H1 (cell line): ENCODE measurements around the gene HSPA4L. TPM values are rescaled to one million over a fixed set of nuclear protein-coding genes. Genes with fewer than 3 reads are reported as not detected.

Experiments
- CTCF ChIA-PET: fragments of 300-600 bp; sonication (Branson Sonifier 250); formaldehyde crosslinking; loops from one replicate; lab custom pipeline; 2021; ENCODE audit not compliant: partially characterized antibody; lab: Charles Lee
- POLR2A ChIA-PET: fragments of 300-600 bp; sonication (Branson Sonifier 250); formaldehyde crosslinking; loops from one replicate; lab custom pipeline; 2021; ENCODE audit warnings: inconsistent platforms; ENCODE audit not compliant: partially characterized antibody; lab: Charles Lee
- DNase-seq, 2 experiments: peaks; one replicate each; pipeline versions ENCODE4 v3.0.0 to v3.0.0-alpha.2; 2010 to 2022; ENCODE audit warnings: low spot score in 2 of 2, low read depth in 1 of 2, mixed read lengths in 1 of 2
- FAIRE-seq: peaks from 2 replicates; lab custom pipeline; 2011; peaks lifted over from hg19 to GRCh38; lab: Jason Lieb, UNC
- H2AFZ ChIP-seq: 2 replicates; pipeline ENCODE4 v1.8.1; 2012; ENCODE audit warnings: low read length, inconsistent platforms
- H2AK5ac ChIP-seq: 2 replicates; pipeline ENCODE4 v1.6.1; 2013; ENCODE audit warnings: low read depth, low read length
- H2BK120ac ChIP-seq: replicated peaks from 2 replicates; pipeline ENCODE3; 2013; ENCODE audit warnings: low read depth, low read length, inconsistent platforms
- H2BK12ac ChIP-seq: 2 replicates; pipeline ENCODE4 v1.6.1; 2013; ENCODE audit warnings: low read depth, low read length
- H2BK15ac ChIP-seq: 2 replicates; pipeline ENCODE4 v1.6.1; 2013; ENCODE audit warnings: low read length
- H2BK20ac ChIP-seq: 2 replicates; pipeline ENCODE4 v1.6.1; 2013; ENCODE audit warnings: low read length
- H2BK5ac ChIP-seq: 2 replicates; pipeline ENCODE4 v1.6.1; 2013; ENCODE audit warnings: low read depth, low read length
- H3K14ac ChIP-seq: 2 replicates; pipeline ENCODE4 v1.6.1; 2013; ENCODE audit warnings: inconsistent platforms; ENCODE audit not compliant: insufficient read length
- H3K18ac ChIP-seq: 2 replicates; pipeline ENCODE4 v1.6.1; 2013; ENCODE audit warnings: low read length; ENCODE audit errors: extremely low read depth
- H3K23ac ChIP-seq: 2 replicates; pipeline ENCODE4 v1.6.1; 2013; ENCODE audit warnings: inconsistent platforms; ENCODE audit not compliant: insufficient read length
- H3K23me2 ChIP-seq: 2 replicates; pipeline ENCODE4 v1.6.1; 2013; ENCODE audit warnings: low read depth, low read length
- H3K27ac ChIP-seq: 2 replicates; pipeline ENCODE4 v1.6.1; 2011; ENCODE audit warnings: low read depth, low read length, inconsistent platforms
- H3K27me3 ChIP-seq, 4 experiments: replicated peaks in 1 of 4; 1 replicate in 1 of 4; 2 replicates in 3 of 4; pipeline versions ENCODE4 v1.6.1 to v1.8.1; 2011 to 2013; ENCODE audit warnings: low read length in 3 of 4, mild to moderate bottlenecking in 3 of 4, inconsistent platforms in 2 of 4, mixed read lengths in 2 of 4, moderate library complexity in 1 of 4; ENCODE audit not compliant: control insufficient read depth in 3 of 4, insufficient read depth in 3 of 4; ENCODE audit errors: extremely low read depth in 1 of 4
- H3K36me3 ChIP-seq, 4 experiments: 2 replicates each; pipeline versions ENCODE4 v1.6.1 to v1.8.1; 2011 to 2013; ENCODE audit warnings: mild to moderate bottlenecking in 4 of 4, low read length in 3 of 4, moderate library complexity in 2 of 4, control low read depth in 1 of 4, inconsistent platforms in 1 of 4; ENCODE audit not compliant: insufficient read depth in 4 of 4, control insufficient read depth in 2 of 4
- H3K4ac ChIP-seq: replicated peaks from 2 replicates; pipeline ENCODE3; 2013; ENCODE audit warnings: low read length, low read depth, mixed read lengths, inconsistent platforms; ENCODE audit not compliant: insufficient read length
- H3K4me1 ChIP-seq, 4 experiments: replicated peaks in 1 of 4; 1 replicate in 1 of 4; 2 replicates in 3 of 4; pipeline versions ENCODE4 v1.6.1 to v1.8.1; 2011 to 2013; ENCODE audit warnings: low read length in 3 of 4, inconsistent platforms in 2 of 4, mixed read lengths in 1 of 4; ENCODE audit not compliant: insufficient read depth in 4 of 4, control insufficient read depth in 3 of 4
- H3K4me2 ChIP-seq, 2 experiments: 2 replicates each; pipeline versions ENCODE4 v1.6.1 to v1.8.1; 2011 to 2013; ENCODE audit warnings: low read depth in 2 of 2, low read length in 2 of 2, control low read depth in 1 of 2, inconsistent platforms in 1 of 2, mild to moderate bottlenecking in 1 of 2; ENCODE audit not compliant: insufficient read depth in 1 of 2
- H3K4me3 ChIP-seq, 4 experiments: fragments of 200-600, 300-600 bp in 1 of 4; sonication (generic), shearing (Covaris generic), sonication (Bioruptor Twin) in 1 of 4; 2 replicates each; pipeline versions ENCODE4 v1.5.1 to v1.8.1; 2011 to 2016; ENCODE audit warnings: low read length in 4 of 4, low read depth in 3 of 4, control low read depth in 2 of 4, inconsistent platforms in 2 of 4, mild to moderate bottlenecking in 2 of 4, mixed read lengths in 1 of 4, moderate library complexity in 1 of 4; ENCODE audit not compliant: insufficient read depth in 2 of 4; ENCODE audit errors: extremely low read depth in 1 of 4
- H3K56ac ChIP-seq: replicated peaks from 2 replicates; pipeline ENCODE3; 2013; ENCODE audit warnings: low read depth, mild to moderate bottlenecking, mixed read lengths, low read length, inconsistent platforms; ENCODE audit not compliant: insufficient read length
- H3K79me1 ChIP-seq: 2 replicates; pipeline ENCODE4 v1.6.1; 2013; ENCODE audit warnings: low read depth, low read length, control low read depth
- H3K79me2 ChIP-seq, 2 experiments: 2 replicates each; pipeline versions ENCODE4 v1.6.1 to v1.8.1; 2012 to 2013; ENCODE audit warnings: low read length in 2 of 2, mild to moderate bottlenecking in 2 of 2, inconsistent platforms in 1 of 2; ENCODE audit not compliant: insufficient read depth in 2 of 2, control insufficient read depth in 1 of 2
- H3K9ac ChIP-seq, 4 experiments: replicated peaks in 1 of 4; 1 replicate in 1 of 4; 2 replicates in 3 of 4; pipeline versions ENCODE4 v1.6.1 to v1.8.1; 2011 to 2013; ENCODE audit warnings: low read depth in 3 of 4, low read length in 3 of 4, control low read depth in 2 of 4, mild to moderate bottlenecking in 2 of 4, moderate library complexity in 2 of 4, inconsistent platforms in 1 of 4; ENCODE audit errors: extremely low read depth in 1 of 4
- H3K9me3 ChIP-seq, 2 experiments: 2 replicates each; pipeline versions ENCODE4 v1.6.1 to v1.8.1; 2012 to 2013; ENCODE audit warnings: mild to moderate bottlenecking in 2 of 2, moderate library complexity in 2 of 2, control low read depth in 1 of 2, inconsistent platforms in 1 of 2, low read depth in 1 of 2, low read length in 1 of 2, mixed read lengths in 1 of 2; ENCODE audit not compliant: insufficient read depth in 2 of 2
- H4K20me1 ChIP-seq, 2 experiments: replicated peaks in 1 of 2; 2 replicates each; pipeline versions ENCODE3 to v1.8.1; 2011 to 2013; ENCODE audit warnings: inconsistent platforms in 2 of 2, low read length in 2 of 2, mild to moderate bottlenecking in 1 of 2; ENCODE audit not compliant: insufficient read depth in 2 of 2, control insufficient read depth in 1 of 2
- H4K5ac ChIP-seq: 2 replicates; pipeline ENCODE4 v1.6.1; 2013; ENCODE audit warnings: low read length, low read depth, mixed read lengths, inconsistent platforms; ENCODE audit not compliant: insufficient read length
- H4K8ac ChIP-seq: 2 replicates; pipeline ENCODE4 v1.8.0; 2013; ENCODE audit warnings: mild to moderate bottlenecking, moderate library complexity, low read length, inconsistent platforms; ENCODE audit not compliant: insufficient read depth; ENCODE audit errors: extremely low read depth
- H4K91ac ChIP-seq: replicated peaks from 2 replicates; pipeline ENCODE3; 2013; ENCODE audit warnings: low read length, mixed read lengths, inconsistent platforms; ENCODE audit not compliant: insufficient read length
- FOSL1 ChIP-seq: IDR thresholded peaks from 2 replicates; pipeline ENCODE4 v1.6.1; 2011; ENCODE audit warnings: mild to moderate bottlenecking, low read depth, low read length, moderate library complexity; ENCODE audit not compliant: insufficient read depth
- HDAC6 ChIP-seq: IDR thresholded peaks from one replicate; pipeline ENCODE4 v1.7.1; 2012; ENCODE audit warnings: low read depth, mild to moderate bottlenecking, inconsistent platforms, low read length, moderate library complexity
- KDM1A ChIP-seq: fragments of 200-600, 300-600 bp; sonication (generic); IDR thresholded peaks from 2 replicates; pipeline ENCODE4 v1.7.1; 2016; ENCODE audit warnings: mild to moderate bottlenecking, low read length, borderline replicate concordance
- NANOG ChIP-seq: IDR thresholded peaks from 2 replicates; pipeline ENCODE4 v1.6.1; 2011; ENCODE audit warnings: low read length, low read depth, mild to moderate bottlenecking, inconsistent platforms; ENCODE audit not compliant: insufficient read depth, poor library complexity, severe bottlenecking
- POLR2A ChIP-seq, 2 experiments: IDR thresholded peaks; 1 replicate in 1 of 2; 2 replicates in 1 of 2; pipeline ENCODE4 v1.6.1; 2011; ENCODE audit warnings: low read depth in 2 of 2, low read length in 2 of 2, mild to moderate bottlenecking in 2 of 2; ENCODE audit errors: control extremely low read depth in 1 of 2
- RNF2 ChIP-seq: fragments of 200-900, 300-1000 bp; sonication (generic); IDR thresholded peaks from 2 replicates; pipeline ENCODE4 v1.7.1; 2016; ENCODE audit warnings: borderline replicate concordance, low read depth, mild to moderate bottlenecking, antibody characterized with exemption, low read length; ENCODE audit not compliant: poor library complexity, severe bottlenecking; ENCODE audit errors: missing control alignments
- SIX5 ChIP-seq: IDR thresholded peaks from 2 replicates; pipeline ENCODE4 v1.6.1; 2011; ENCODE audit warnings: mild to moderate bottlenecking, low read depth, low read length
- SP1 ChIP-seq: IDR thresholded peaks from 2 replicates; pipeline ENCODE4 v1.6.1; 2011; ENCODE audit warnings: low read depth, low read length
- SP4 ChIP-seq: IDR thresholded peaks from 2 replicates; pipeline ENCODE4 v1.6.1; 2012; ENCODE audit warnings: low read length, inconsistent platforms
- TBP ChIP-seq: IDR thresholded peaks from 2 replicates; pipeline ENCODE4 v1.6.1; 2011; ENCODE audit warnings: low read depth, low read length, improper control_type of control experiment
- YY1 ChIP-seq: IDR thresholded peaks from 2 replicates; pipeline ENCODE4 v1.6.1; 2011; ENCODE audit warnings: low read depth, mild to moderate bottlenecking, low read length
- WGBS, 2 experiments: shearing (Covaris generic) in 1 of 2; methylation state at CpG; one replicate each; pipeline versions ENCODE4 v1.1.6 to v1.1.7; 2013 to 2015; ENCODE audit warnings: low lambda C conversion rate in 2 of 2, mixed read lengths in 2 of 2, inconsistent platforms in 1 of 2, low coverage in 1 of 2, missing lambda C conversion rate in 1 of 2; ENCODE audit not compliant: insufficient replicate concordance in 2 of 2, insufficient coverage in 1 of 2, insufficient read length in 1 of 2; ENCODE audit errors: extremely low coverage in 1 of 2, missing lambda C conversion rate in 1 of 2; 5-methylcytosine and 5-hydroxymethylcytosine counted together
- polyA plus RNA-seq, 7 experiments: library from polyadenylated mRNA; depleted of rRNA in 3 of 7; stranded (reverse) in 5 of 7; unstranded in 2 of 7; fragments of >200 nt in 5 of 7; fragments of 200-250 nt in 2 of 7; gene quantifications; 1 replicate in 5 of 7; 2 replicates in 1 of 7; 4 replicates in 1 of 7; pipeline versions ENCODE4 v1.2.1 to v1.2.3, GENCODE V29; 2011 to 2013; ENCODE audit warnings: missing spikeins in 2 of 7, mixed read lengths in 2 of 7
- total RNA-seq: library from RNA; stranded (reverse); fragmentation: NEBNext Ultra II Directional; extraction: Animal tissue kit (Norgen Biotek cat#: 25700); gene quantifications from 2 replicates; pipeline ENCODE4 v1.2.1, GENCODE V29; 2021
- TF ChIP-seq, protein P1 (sequence below): IDR thresholded peaks from 2 replicates; pipeline ENCODE4 v1.6.1; 2012; ENCODE audit warnings: inconsistent platforms

Gene HSPA4L
- total and polyA plus RNA-seq, 2 of the 8 experiments (the other 6 are each of a cell fraction or from before 2014, with no cell fraction given) = 0.65 to 4.7 TPM

DNA sequence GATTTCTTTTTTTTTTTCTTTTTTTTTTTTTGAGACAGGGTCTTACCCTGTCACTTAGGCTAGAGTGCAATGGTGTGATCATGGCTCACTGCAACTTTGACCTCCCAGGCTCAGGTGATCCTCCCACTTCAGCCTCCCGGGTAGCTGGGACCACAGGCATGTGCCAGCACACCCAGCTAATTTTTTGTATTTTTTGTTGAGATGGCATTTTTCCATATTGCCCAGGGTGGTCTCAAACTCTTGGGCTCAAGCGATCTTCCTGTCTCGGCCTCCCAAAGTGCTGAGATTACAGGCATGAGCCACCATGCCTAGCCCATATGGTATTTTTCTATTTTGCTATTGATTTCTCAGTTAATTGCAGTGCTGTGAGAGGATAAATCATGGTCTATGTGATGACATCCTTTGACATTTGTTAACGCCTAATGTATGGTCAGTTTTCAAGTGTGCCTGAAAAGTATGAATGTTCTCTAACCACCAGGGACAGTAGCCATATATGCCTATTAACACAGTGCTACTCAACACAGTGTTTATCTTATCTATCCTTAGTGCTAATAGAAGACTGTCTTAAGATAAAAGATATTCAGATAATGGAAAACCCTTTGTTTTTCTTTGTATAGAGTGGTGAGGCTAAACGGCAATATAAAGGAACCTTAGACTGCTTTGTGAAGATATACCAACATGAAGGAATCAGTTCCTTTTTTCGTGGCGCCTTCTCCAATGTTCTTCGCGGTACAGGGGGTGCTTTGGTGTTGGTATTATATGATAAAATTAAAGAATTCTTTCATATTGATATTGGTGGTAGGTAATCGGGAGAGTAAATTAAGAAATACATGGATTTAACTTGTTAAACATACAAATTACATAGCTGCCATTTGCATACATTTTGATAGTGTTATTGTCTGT is 9.1 kb upstream of the HSPA4L start:
- no peak overlapping the region for H3K14ac ChIP-seq
- H4K8ac ChIP-seq = no peak overlapping the region
- no peak overlapping the region for H4K91ac ChIP-seq
- H4K20me1 ChIP-seq = no peaks in the 10 kb centered on the region
- no peak overlapping the region for H2BK15ac ChIP-seq
- no peak overlapping the region for H4K5ac ChIP-seq
- DNase-seq (no peak), FAIRE-seq (no peak)
- no peak overlapping the region for H2AK5ac ChIP-seq
- no peaks in the 10 kb centered on the region for H3K36me3 ChIP-seq
- H3K4me1 ChIP-seq = peaks cover 0 to 5% (median 0%) of the 10 kb centered on the region in 4 experiments; a peak in 1 of 7 replicates
- H3K23me2 ChIP-seq = no peaks in the 10 kb centered on the region
- no peaks in the 10 kb centered on the region for H3K79me2 ChIP-seq
- no peak overlapping the region for H3K18ac ChIP-seq
- no peak overlapping the region for H2BK20ac ChIP-seq
- no peak overlapping the region for H3K9ac ChIP-seq
- H3K4me3 ChIP-seq = no peak overlapping the region
- H3K27ac ChIP-seq = no peak overlapping the region
- H3K56ac ChIP-seq = no peak overlapping the region
- H2AFZ ChIP-seq = no peak overlapping the region
- H3K27me3 ChIP-seq = no peaks in the 10 kb centered on the region
- no peak overlapping the region for H2BK120ac ChIP-seq
- no peak overlapping the region for H3K4me2 ChIP-seq
- CTCF ChIA-PET = interaction anchor here (0.6 kb wide), 1 partner anchor 32 kb away, joined by 3 read pairs; no protein-coding TSS in a partner anchor
- no peaks in the 10 kb centered on the region for H3K79me1 ChIP-seq
- H3K9me3 ChIP-seq = no peaks in the 10 kb centered on the region
- no peak overlapping the region for H2BK12ac ChIP-seq
- no peak overlapping the region for H2BK5ac ChIP-seq
- 93% methylated on average over 10 of the region's 10 CpGs; no CpG with 5 or more reads in 1 of the 2 experiments for WGBS, 2 experiments
- H3K23ac ChIP-seq = no peak overlapping the region
- POLR2A ChIA-PET = no interaction called here
- no peak overlapping the region for H3K4ac ChIP-seq
- TF ChIP-seq TBP (no peak), KDM1A (no peak), YY1 (no peak), FOSL1 (no peak), HDAC6 (no peak), SIX5 (no peak), RNF2 (no peak), SP1 (no peak), POLR2A (IDR thresholded peaks at IDR 0.05; ENCODE audit: control extremely low read depth in 1 of 2, low read depth in 2 of 2, low read length in 2 of 2) (no peak), NANOG (no peak), SP4 (no peak)
- TF ChIP-seq, protein P1, sequence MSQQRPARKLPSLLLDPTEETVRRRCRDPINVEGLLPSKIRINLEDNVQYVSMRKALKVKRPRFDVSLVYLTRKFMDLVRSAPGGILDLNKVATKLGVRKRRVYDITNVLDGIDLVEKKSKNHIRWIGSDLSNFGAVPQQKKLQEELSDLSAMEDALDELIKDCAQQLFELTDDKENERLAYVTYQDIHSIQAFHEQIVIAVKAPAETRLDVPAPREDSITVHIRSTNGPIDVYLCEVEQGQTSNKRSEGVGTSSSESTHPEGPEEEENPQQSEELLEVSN = no peak
